Measurements from ENCODE around the gene RFTN1. TPM values are rescaled to one million over a fixed set of nuclear protein-coding genes. Genes with fewer than 3 reads are reported as not detected.

The RFTN1 gene
- total and polyA plus RNA-seq, 9 of the 15 experiments (the other 6 are each of a cell fraction or from before 2014, with no cell fraction given), result 0.08 to 0.51 (median 0.11) TPM; not detected in 6

DNA sequence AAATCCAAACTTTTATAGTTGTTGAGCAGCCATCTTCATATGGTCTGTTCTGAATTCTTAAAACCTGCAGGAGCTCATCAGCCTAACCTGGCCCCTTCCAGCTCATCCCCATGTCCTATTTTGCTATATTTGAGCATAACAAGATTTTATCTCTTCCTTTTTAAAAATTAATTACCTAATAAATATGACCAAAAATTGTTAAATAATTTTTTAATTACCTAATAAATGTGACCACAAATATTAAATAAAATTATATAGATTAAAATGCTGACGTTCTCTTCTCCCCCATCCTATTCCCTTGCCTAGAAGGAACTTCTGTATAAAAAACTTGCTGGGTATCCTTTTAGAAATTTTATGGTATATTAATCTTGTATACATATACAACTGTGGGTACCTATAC lies 204.8 kb downstream of the RFTN1 start:
- DNase-seq (ENCODE audit: extremely low read depth in 1 of 4, low spot score in 3 of 4), result no peak
- Histone ChIP-seq H3K9ac (ENCODE audit: insufficient read depth in 1 of 2, low read depth in 2 of 2, low read length in 2 of 2) (no peak overlapping the region), H3K4me3 (no peak overlapping the region), H3K36me3 (ENCODE audit: control insufficient read depth, insufficient read depth, low read length) (peaks cover 74% of the 10 kb centered on the region), H3K27me3 (ENCODE audit: control insufficient read depth in 2 of 2, insufficient read depth in 2 of 2, low read length in 2 of 2) (no peaks in the 10 kb centered on the region), H3K4me1 (replicated peaks in 1 of 2; ENCODE audit: control insufficient read depth in 2 of 2, insufficient read depth in 2 of 2, low read length in 2 of 2) (peaks cover 17 to 45% of the 10 kb centered on the region in 2 experiments), H3K27ac (ENCODE audit: extremely low read depth, low read depth, low read length) (no peak overlapping the region), H2AFZ (ENCODE audit: low read depth, low read length) (no peak overlapping the region), H3K79me2 (ENCODE audit: control insufficient read depth, insufficient read depth, low read length) (peaks cover 31% of the 10 kb centered on the region; the same call in 1 of the 3 replicates), H3K4me2 (ENCODE audit: insufficient read depth, low read length) (no peak overlapping the region), H3K9me3 (replicated peaks; ENCODE audit: control insufficient read depth, insufficient read depth, low read depth, low read length) (no peaks in the 10 kb centered on the region), H3K9me1 (ENCODE audit: control insufficient read depth, insufficient read depth, low read length) (peaks cover 4% of the 10 kb centered on the region), H4K20me1 (replicated peaks; ENCODE audit: control insufficient read depth, insufficient read depth, low read length) (peaks cover 15% of the 10 kb centered on the region)
- BruUV-seq (replicated peaks), result no TSS peak
- WGBS (ENCODE audit: insufficient coverage, low coverage, missing lambda C conversion rate), result 89% methylated on average over 1 of the region's 1 CpG
- ChIA-PET CTCF (ENCODE audit: low intra/inter-chr PET ratio) (no interaction called here), POLR2A (interaction anchor here (1.0 kb wide), 1 partner anchor 24 kb away, joined by 3 read pairs; no protein-coding TSS in a partner anchor)
- in situ Hi-C loops (cut with MboI) (no loop called here), intact Hi-C loops (cut with micrococcal nuclease) (no loop called here)
- TF ChIP-seq, protein P1, sequence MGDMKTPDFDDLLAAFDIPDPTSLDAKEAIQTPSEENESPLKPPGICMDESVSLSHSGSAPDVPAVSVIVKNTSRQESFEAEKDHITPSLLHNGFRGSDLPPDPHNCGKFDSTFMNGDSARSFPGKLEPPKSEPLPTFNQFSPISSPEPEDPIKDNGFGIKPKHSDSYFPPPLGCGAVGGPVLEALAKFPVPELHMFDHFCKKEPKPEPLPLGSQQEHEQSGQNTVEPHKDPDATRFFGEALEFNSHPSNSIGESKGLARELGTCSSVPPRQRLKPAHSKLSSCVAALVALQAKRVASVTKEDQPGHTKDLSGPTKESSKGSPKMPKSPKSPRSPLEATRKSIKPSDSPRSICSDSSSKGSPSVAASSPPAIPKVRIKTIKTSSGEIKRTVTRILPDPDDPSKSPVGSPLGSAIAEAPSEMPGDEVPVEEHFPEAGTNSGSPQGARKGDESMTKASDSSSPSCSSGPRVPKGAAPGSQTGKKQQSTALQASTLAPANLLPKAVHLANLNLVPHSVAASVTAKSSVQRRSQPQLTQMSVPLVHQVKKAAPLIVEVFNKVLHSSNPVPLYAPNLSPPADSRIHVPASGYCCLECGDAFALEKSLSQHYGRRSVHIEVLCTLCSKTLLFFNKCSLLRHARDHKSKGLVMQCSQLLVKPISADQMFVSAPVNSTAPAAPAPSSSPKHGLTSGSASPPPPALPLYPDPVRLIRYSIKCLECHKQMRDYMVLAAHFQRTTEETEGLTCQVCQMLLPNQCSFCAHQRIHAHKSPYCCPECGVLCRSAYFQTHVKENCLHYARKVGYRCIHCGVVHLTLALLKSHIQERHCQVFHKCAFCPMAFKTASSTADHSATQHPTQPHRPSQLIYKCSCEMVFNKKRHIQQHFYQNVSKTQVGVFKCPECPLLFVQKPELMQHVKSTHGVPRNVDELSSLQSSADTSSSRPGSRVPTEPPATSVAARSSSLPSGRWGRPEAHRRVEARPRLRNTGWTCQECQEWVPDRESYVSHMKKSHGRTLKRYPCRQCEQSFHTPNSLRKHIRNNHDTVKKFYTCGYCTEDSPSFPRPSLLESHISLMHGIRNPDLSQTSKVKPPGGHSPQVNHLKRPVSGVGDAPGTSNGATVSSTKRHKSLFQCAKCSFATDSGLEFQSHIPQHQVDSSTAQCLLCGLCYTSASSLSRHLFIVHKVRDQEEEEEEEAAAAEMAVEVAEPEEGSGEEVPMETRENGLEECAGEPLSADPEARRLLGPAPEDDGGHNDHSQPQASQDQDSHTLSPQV (IDR thresholded peaks at IDR 0.05), result no peak
- FAIRE-seq, result no peak
- no peak for ATAC-seq
